Activated CD4-positive, alpha-beta T cell treated with anti-CD3 and anti-CD28 coated beads, Interleukin-2, amount 10 ng/mL, durations not matched to agents 7 days and 5 days (primary cell): ENCODE measurements around the gene CACNB3. TPM values are rescaled to one million over a fixed set of nuclear protein-coding genes. Genes with fewer than 3 reads are reported as not detected.

Experiments used
- CTCF ChIA-PET: fragments of 350-600 bp; sonication (Branson Sonifier 250); formaldehyde crosslinking; loops from one replicate; lab custom pipeline; 2021; ENCODE audit warnings: antibody characterized with exemption; lab: Charles Lee
- POLR2A ChIA-PET: fragments of 350-600 bp; sonication (Branson Sonifier 250); formaldehyde crosslinking; loops from one replicate; lab custom pipeline; 2021; ENCODE audit warnings: antibody characterized with exemption; lab: Charles Lee
- DNase-seq: peaks from one replicate; pipeline ENCODE4 v3.0.0-alpha.2; 2020
- H3K27ac Mint-ChIP-seq: one replicate; pipeline ENCODE4 v1.8.0; 2021; ENCODE audit warnings: mild to moderate bottlenecking, moderate library complexity, mixed read lengths
- H3K27me3 Mint-ChIP-seq: one replicate; pipeline ENCODE4 v1.8.0; 2021; ENCODE audit warnings: mixed read lengths
- H3K36me3 Mint-ChIP-seq: one replicate; pipeline ENCODE4 v1.8.0; 2021; ENCODE audit warnings: low read depth, mixed read lengths
- H3K4me1 Mint-ChIP-seq: one replicate; pipeline ENCODE4 v1.8.0; 2021; ENCODE audit warnings: mixed read lengths
- H3K4me3 Mint-ChIP-seq: one replicate; pipeline ENCODE4 v1.8.0; 2021; ENCODE audit warnings: mild to moderate bottlenecking, moderate library complexity, mixed read lengths
- H3K9me3 Mint-ChIP-seq: one replicate; pipeline ENCODE4 v1.8.0; 2021; ENCODE audit warnings: mixed read lengths
- total RNA-seq, 2 experiments: library from RNA; stranded (reverse); gene quantifications; one replicate each; pipeline ENCODE4 v1.2.3, GENCODE V29; 2021

CACNB3 gene
- total RNA-seq, 2 experiments from 2014 or later = 14.9 to 19.9 TPM

DNA sequence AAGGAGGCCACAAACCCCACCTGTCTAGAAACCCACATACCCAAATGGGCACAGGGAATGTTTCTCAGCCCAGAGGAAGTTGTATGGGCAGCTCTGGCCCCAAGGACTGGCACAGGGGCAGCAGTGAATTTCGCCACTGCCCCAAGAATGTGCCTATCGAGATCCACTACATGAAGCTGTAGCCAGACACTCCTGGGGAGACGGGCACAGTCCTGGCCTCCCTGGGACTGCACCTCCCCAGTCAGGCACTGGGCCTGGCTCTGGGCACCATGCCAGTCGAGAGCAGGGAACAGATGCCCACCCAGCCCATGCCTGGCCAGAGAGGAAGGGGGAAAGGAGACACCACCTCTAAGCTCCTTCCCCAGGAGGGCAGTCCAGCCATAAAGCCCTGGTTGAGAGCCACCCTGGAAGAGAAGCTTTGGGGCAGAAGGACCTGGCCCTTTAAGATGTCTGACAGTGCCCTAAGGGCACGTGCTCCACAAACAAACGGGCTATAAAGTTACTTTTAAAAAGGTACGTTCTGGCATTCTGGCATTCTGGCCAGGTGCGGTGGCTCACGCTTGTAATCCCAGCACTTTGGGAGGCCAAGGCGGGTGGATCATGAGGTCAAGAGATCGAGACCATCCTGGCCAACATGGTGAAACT is 37.8 kb upstream of the CACNB3 start:
- H3K4me3 Mint-ChIP-seq = no peak overlapping the region
- H3K27me3 Mint-ChIP-seq = peaks cover 7% of the 10 kb centered on the region
- CTCF ChIA-PET = interaction anchor here (0.6 to 1.7 kb wide), 4 partner anchors 9 to 479 kb away, joined by 3 to 5 read pairs (median 4); partner anchors contain the start of gene ADCY6
- H3K9me3 Mint-ChIP-seq = no peaks in the 10 kb centered on the region
- no peak overlapping the region for H3K27ac Mint-ChIP-seq
- H3K36me3 Mint-ChIP-seq = no peaks in the 10 kb centered on the region
- POLR2A ChIA-PET = no interaction called here
- DNase-seq = no peak
- no peaks in the 10 kb centered on the region for H3K4me1 Mint-ChIP-seq

DNA sequence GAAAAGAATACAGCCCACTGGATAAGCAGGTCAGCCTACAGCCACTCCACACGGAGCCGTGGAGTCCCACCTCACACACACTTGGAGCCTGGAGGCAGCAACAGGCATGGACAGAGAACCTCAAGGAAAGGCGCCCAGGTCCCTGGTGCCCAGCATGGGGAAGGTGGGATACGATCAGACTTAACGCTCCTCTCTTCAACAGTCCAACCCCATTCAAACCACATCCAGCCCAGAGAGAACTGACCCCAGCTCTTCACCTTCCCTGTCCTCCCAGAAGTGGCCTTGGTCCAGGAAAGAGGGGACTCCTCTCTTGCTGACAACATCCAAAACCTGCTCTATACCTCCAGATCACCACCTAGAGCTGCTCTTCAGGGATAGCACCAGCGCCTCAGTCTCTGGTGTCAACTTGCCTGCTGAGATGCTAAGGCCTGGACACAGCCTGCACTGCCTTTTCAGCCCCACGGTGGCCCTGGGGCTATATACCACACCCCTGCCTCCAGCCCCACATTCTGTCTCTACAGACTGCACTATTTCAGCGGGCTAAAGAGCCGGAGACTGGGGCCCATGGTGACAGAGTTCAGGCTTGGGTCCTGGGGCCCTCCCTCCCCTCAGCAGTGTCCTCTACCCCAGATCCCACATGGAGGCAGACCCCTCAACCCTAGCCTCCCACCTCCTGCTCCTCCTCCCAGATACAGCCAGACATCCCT is 36.4 kb upstream of the CACNB3 start:
- H3K9me3 Mint-ChIP-seq = no peaks in the 10 kb centered on the region
- POLR2A ChIA-PET = no interaction called here
- peaks cover 20% of the 10 kb centered on the region for H3K27me3 Mint-ChIP-seq

DNA sequence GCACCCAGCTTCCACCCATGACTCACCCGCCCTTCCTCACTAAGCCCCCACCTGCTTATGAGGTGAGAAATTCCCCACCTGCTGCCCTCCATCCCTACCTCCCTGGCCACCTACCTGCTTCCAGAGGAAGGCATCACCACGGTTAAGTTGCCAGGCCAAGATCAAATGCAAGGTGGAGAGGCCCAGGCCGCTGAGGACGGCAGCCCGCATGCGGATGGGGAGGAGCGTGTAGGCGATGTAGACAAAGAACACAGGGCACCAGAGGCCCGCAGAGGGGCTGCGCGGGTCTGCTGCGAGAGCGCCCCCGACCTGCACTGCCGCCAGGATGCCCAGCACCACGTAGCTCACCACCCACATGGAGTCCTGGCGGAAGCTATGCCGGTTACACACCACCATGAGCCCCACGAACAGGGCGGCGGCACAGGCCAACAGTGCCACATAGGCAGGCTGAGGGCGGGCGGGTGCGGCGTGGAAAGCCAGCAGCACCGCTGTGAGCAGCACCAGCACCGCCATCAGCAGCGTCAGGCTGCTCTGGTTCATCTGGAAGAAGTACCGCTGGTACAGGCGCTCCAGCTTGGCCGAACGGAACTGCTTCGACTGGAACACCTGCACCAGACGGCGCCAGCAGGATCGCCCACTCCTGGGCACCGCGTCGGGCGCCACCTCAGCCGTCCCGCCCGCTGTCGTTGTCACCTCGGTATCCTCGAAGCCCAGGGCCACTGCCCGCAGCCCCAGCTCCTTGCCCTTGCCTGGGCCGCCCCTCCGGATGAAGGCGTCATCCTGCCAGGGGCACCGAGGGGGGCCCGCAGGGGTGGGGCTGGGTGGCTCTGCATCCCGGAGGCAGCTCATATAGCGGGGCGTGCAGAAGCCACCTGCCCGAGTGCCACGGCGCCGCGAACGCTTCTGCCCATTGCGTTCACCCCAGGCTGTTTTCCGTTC is 35.6 kb upstream of the CACNB3 start:
- H3K9me3 Mint-ChIP-seq = no peaks in the 10 kb centered on the region
- H3K4me3 Mint-ChIP-seq = no peak overlapping the region
- POLR2A ChIA-PET = no interaction called here
- CTCF ChIA-PET = interaction anchor here (0.9 to 1.1 kb wide), 3 partner anchors 22 to 37 kb away, joined by 3 to 4 read pairs (median 3); no protein-coding TSS in a partner anchor
- no peak for DNase-seq
- H3K27ac Mint-ChIP-seq = no peak overlapping the region
- H3K27me3 Mint-ChIP-seq = peaks cover 27% of the 10 kb centered on the region
- no peaks in the 10 kb centered on the region for H3K4me1 Mint-ChIP-seq
- no peaks in the 10 kb centered on the region for H3K36me3 Mint-ChIP-seq

More for the DNA sequence above, 36.4 kb upstream of the CACNB3 start:
- no peak for DNase-seq
- CTCF ChIA-PET = interaction anchor here (1.0 to 1.5 kb wide), 4 partner anchors 13 to 37 kb away, joined by 4 read pairs; no protein-coding TSS in a partner anchor
- Mint-ChIP-seq H3K27ac (no peak overlapping the region), H3K4me3 (no peak overlapping the region), H3K36me3 (no peaks in the 10 kb centered on the region), H3K4me1 (no peaks in the 10 kb centered on the region)

DNA sequence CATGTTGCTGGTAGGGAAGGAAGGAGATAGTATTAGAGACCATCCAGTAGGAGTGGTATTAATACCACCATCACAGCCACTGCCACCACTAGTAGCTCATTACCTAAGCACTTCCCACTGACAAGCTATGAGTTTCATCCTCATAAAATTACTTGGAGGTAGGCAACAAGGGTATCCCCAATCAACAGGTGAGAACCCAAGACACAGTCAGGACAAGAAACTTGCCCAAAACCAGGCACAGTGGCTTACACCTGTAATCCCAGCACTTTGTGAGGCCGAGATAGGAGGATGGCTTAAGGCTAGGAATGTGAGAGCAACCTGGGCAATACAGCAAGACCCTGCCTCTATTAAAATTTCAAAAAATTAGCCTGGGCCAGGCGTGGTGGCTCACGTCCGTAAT is 34.9 kb upstream of the CACNB3 start:
- no peaks in the 10 kb centered on the region for H3K36me3 Mint-ChIP-seq

DNA sequence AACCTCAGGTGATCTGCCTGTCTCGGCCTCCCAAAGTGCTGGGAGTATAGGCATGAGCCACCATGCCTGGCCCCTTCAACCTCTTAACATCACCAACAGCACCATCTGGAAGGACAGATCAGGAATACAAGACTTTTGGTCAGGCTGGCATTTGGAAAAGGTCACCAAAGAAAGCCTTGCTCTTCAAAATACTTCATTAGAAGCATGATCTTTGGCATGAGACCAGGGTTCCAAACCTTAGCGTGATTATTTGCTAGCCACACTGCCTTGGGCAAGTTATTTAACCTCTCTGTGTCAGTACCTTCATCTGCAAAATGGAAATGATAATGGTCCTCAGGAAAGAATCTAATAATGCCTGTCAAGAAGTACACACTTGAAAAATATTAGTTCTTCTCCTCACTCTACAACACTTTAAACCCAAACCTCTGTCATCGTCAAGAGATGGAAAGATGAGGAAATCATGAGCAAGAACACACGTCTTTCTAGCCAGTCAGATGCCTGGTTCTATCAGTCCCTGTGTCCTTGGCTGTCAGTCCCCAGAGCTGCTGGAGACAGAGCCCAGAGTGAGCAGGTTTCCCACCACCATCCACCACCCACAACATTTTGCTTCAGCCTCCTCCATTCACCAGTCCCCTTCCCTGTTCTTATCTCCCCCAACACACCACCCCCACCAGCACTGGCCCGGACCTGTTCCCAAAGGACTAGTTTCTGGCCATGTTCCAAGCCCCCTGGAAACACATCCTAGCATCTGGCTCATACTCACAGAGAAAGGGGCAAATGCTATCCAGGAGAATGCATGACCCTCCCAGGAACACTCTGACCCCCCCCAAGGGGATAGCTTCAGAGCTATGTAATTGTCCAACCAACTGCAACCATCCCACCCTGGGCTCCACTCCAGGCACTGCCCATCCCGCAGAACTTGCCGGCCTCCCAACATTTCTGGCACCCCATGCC is 31.4 kb upstream of the CACNB3 start:
- H3K27me3 Mint-ChIP-seq = peaks cover 52% of the 10 kb centered on the region
- no peak overlapping the region for H3K4me3 Mint-ChIP-seq
- H3K4me1 Mint-ChIP-seq = peaks cover 2% of the 10 kb centered on the region
- no peaks in the 10 kb centered on the region for H3K9me3 Mint-ChIP-seq
- CTCF ChIA-PET = interaction anchor here (0.6 to 2.0 kb wide), 2 partner anchors 10 to 65 kb away, joined by 4 to 5 read pairs; no protein-coding TSS in a partner anchor
- no peaks in the 10 kb centered on the region for H3K36me3 Mint-ChIP-seq
- H3K27ac Mint-ChIP-seq = no peak overlapping the region
- DNase-seq = no peak
- POLR2A ChIA-PET = no interaction called here

More for the DNA sequence above, 34.9 kb upstream of the CACNB3 start:
- H3K4me3 Mint-ChIP-seq = no peak overlapping the region
- no peak overlapping the region for H3K27ac Mint-ChIP-seq
- no peaks in the 10 kb centered on the region for H3K9me3 Mint-ChIP-seq
- no peak for DNase-seq
- POLR2A ChIA-PET = no interaction called here
- CTCF ChIA-PET = interaction anchor here (0.9 to 1.0 kb wide), 2 partner anchors 22 to 29 kb away, joined by 3 read pairs; no protein-coding TSS in a partner anchor
- H3K27me3 Mint-ChIP-seq = peaks cover 35% of the 10 kb centered on the region
- H3K4me1 Mint-ChIP-seq = no peaks in the 10 kb centered on the region

DNA sequence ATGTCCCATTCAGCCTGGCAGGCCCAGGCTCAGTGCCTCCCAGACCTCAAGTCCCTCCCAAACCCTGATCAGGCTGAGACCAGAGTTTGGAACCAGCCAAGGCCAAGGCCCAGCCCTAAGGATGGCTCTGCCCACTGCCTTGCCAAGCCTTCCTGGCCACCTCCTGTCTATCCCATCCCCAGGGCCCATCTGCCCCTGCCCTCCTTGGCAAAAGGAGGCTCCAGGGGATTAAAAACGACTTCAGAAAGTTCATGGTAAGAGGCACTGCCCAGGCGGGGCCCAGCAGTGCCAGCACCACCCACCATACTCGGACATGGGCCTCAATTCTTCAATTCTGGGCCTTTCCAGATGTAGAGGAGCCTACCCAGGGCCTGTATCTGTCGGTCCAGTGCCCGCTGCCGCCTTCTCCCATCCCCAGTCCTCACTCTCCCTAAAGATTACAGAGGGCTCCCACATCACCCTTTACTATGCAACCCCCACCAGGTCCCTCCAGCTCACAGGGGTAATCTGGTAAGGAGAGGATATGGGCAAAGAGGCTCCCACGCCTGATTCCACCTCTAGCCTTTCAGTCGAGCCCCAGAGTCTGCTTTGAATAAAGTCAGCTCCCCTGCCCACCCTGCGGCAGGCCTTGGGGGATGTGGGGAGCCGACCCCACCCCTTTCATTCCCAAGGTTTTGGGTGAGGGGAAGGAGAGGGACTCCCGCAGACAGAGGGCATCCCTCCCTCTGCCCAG is 30.3 kb upstream of the CACNB3 start:
- Mint-ChIP-seq H3K36me3 (no peaks in the 10 kb centered on the region), H3K27me3 (peaks cover 52% of the 10 kb centered on the region), H3K4me3 (no peak overlapping the region), H3K27ac (no peak overlapping the region), H3K4me1 (peaks cover 2% of the 10 kb centered on the region), H3K9me3 (no peaks in the 10 kb centered on the region)
- ChIA-PET CTCF (interaction anchor here (0.6 to 2.0 kb wide), 2 partner anchors 9 to 66 kb away, joined by 4 to 5 read pairs; no protein-coding TSS in a partner anchor), POLR2A (no interaction called here)
- DNase-seq = no peak

DNA sequence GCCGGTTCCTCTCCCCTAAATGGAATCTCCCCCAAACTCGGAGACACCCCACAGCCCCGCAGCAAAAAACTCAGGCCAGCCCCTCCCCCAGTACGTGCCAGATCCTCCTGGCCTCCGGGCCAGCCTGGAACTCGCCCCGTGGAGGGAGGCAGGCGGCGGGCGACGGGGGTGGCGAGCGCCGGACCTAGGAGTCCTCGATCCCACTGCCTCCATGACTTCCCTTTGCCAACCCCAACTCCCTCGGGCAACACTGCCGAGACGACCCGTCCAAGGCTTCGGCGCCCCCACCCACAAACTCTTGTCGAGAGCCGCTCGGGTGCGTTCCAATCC is 29.8 kb upstream of the CACNB3 start:
- Mint-ChIP-seq H3K27ac (no peak overlapping the region), H3K4me3 (no peak overlapping the region), H3K27me3 (peaks cover 54% of the 10 kb centered on the region), H3K9me3 (no peaks in the 10 kb centered on the region), H3K4me1 (peaks cover 2% of the 10 kb centered on the region), H3K36me3 (no peaks in the 10 kb centered on the region)
- no peak for DNase-seq
- ChIA-PET POLR2A (no interaction called here), CTCF (interaction anchor here (1.1 to 2.0 kb wide), 2 partner anchors 8 to 9 kb away, joined by 5 read pairs; no protein-coding TSS in a partner anchor)

DNA sequence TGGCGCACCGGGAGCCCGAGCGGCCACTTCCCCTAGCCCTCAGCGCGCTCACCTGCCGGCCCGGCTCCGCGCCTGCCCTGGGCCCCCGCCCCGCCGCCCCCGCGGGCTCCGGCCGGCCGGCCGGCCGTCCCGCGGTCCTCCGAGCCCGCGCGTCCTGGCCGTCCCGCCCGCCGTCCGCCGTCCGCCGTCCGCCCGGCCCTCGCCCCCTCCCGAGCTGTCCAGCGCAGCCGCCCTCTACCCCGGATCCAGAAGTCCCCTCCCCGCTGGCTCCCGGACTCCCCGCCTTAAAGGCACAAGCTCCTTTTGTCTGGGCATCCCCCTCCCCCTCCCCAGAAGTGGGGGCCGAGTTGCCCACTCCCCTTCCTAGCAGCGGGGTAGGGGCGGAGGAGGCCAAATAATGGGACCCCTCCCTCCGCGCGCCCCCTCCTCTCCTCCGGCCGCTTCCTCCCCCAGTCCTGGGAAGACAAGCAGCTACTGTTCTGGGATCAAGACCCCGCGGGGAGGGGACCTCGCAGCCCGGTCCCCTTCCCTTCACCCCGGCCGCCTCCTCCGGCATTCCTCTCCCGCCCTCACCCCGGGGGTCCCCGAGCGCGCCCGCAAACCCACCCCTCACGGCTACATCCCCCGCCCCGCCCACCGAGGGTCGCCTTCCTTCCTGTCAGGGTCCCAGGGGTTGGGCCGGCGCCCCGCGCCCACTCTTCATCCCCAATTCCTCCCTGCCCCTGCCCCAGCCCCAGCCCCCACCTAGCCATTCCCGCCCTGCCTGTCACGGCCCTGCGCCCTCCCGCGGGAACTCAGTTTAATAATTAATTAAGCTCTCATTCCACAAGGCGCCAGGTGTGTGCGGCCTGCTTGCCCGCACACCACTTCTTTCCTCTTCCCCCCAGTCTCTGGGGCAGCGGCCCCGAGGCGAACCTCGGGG is 29.2 kb upstream of the CACNB3 start, which contains the start of gene ADCY6:
Gene ADCY6 (minus strand): TSS at position 236 of the 922 bp plus-strand sequence. CDS start 5,655 bp downstream, outside the sequence.
- POLR2A ChIA-PET = no interaction called here
- DNase-seq = no peak
- Mint-ChIP-seq H3K36me3 (no peaks in the 10 kb centered on the region), H3K4me1 (peaks cover 2% of the 10 kb centered on the region), H3K4me3 (peak within 1 kb of the TSS; percentile 25), H3K27me3 (peaks cover 56% of the 10 kb centered on the region), H3K27ac (no peak within 1 kb of the TSS), H3K9me3 (no peaks in the 10 kb centered on the region)
- CTCF ChIA-PET = interaction anchor here (1.1 to 2.0 kb wide), 3 partner anchors 8 to 26 kb away, joined by 5 read pairs; no protein-coding TSS in a partner anchor

DNA sequence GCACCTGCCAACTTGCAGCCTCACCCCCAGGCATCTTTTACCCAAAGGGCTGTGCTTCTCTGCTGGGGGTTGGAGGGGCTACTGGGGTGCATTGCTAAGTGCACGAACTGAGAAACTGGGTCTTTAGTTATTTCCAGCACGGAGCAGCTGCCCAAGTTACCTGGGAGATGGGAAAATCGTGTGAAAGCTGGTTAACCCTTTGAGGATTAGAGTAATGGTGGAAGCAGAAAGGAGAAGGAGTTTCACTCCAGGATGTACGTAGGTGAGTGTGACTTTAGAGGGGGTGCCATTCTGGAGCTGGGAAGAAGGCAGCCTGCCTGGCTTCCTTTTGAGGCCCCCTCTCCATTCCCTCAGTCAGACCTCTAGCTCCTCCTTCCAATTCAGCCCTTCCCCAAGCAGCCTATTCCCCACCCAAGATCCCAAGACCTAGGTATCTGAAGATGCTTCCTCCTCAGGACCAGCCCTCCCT is 28.4 kb upstream of the CACNB3 start:
- Mint-ChIP-seq H3K4me3 (no peak overlapping the region), H3K27me3 (peaks cover 56% of the 10 kb centered on the region), H3K9me3 (no peaks in the 10 kb centered on the region), H3K27ac (no peak overlapping the region), H3K4me1 (peaks cover 2% of the 10 kb centered on the region), H3K36me3 (no peaks in the 10 kb centered on the region)
- CTCF ChIA-PET = interaction anchor here (1.4 kb wide), 1 partner anchor 25 kb away, joined by 5 read pairs; no protein-coding TSS in a partner anchor
- DNase-seq = no peak
- POLR2A ChIA-PET = no interaction called here

DNA sequence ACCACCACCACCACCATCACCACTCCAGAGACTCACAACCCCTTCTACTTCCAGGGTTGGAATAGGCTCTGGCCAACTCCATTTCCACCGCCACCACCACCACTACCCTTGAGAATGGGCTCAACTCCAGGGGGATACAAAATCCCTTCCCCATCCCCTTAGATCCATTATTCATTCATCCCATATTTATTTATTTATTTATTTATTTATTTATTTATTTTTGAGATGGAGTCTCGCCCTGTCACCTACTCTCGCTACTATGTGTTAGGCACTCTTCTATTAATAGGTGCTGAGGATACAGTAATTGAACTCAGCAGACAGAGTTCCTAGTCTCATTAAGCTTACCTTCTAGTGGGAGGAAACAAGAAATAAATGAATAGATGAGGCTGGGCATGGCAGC is 24.6 kb upstream of the CACNB3 start:
- H3K9me3 Mint-ChIP-seq = no peaks in the 10 kb centered on the region
- DNase-seq = no peak
- H3K36me3 Mint-ChIP-seq = no peaks in the 10 kb centered on the region
- CTCF ChIA-PET = interaction anchor here (1.5 to 5.8 kb wide), 4 partner anchors 22 to 41 kb away, joined by 3 to 41 read pairs (median 8); no protein-coding TSS in a partner anchor
- peaks cover 7% of the 10 kb centered on the region for H3K4me1 Mint-ChIP-seq
- no peak overlapping the region for H3K27ac Mint-ChIP-seq
- POLR2A ChIA-PET = interaction anchor here (0.6 kb wide), 1 partner anchor 80 kb away, joined by 4 read pairs; no protein-coding TSS in a partner anchor
- no peak overlapping the region for H3K4me3 Mint-ChIP-seq
- peaks cover 24% of the 10 kb centered on the region for H3K27me3 Mint-ChIP-seq
